Nephron progenitor cell (in vitro differentiated cells): ENCODE measurements around the gene JAG2.

Experiments
- DNase-seq: peaks from one replicate; pipeline ENCODE4 v3.0.0; 2021
- H3K27ac Mint-ChIP-seq: 2 replicates; pipeline ENCODE4 v1.8.0; 2021; ENCODE audit warnings: mild to moderate bottlenecking, moderate library complexity, mixed read lengths
- H3K27me3 Mint-ChIP-seq: 2 replicates; pipeline ENCODE4 v1.8.0; 2021; ENCODE audit warnings: mild to moderate bottlenecking, low read depth, mixed read lengths; ENCODE audit not compliant: poor library complexity
- H3K36me3 Mint-ChIP-seq: 2 replicates; pipeline ENCODE4 v1.8.0; 2021; ENCODE audit warnings: low read depth, mixed read lengths
- H3K4me1 Mint-ChIP-seq: 2 replicates; pipeline ENCODE4 v1.8.0; 2021; ENCODE audit warnings: mixed read lengths
- H3K4me3 Mint-ChIP-seq: 2 replicates; pipeline ENCODE4 v1.8.0; 2021; ENCODE audit warnings: mild to moderate bottlenecking, moderate library complexity, mixed read lengths
- H3K9me3 Mint-ChIP-seq: 2 replicates; pipeline ENCODE4 v1.8.0; 2021; ENCODE audit warnings: mild to moderate bottlenecking, moderate library complexity, mixed read lengths
- CTCF ChIP-seq: fragments of 200-600 bp; sonication (generic); IDR thresholded peaks from 2 replicates; pipeline ENCODE4 v1.5.0; 2021; ENCODE audit warnings: antibody characterized with exemption

The JAG2 gene

GRCh38 chr14:105205673-105206208, 37.2 kb upstream of the JAG2 start:
- H3K4me1 Mint-ChIP-seq = peaks cover 5% of the 10 kb centered on the region
- no peak for TF ChIP-seq CTCF
- DNase-seq = no peak
- H3K27ac Mint-ChIP-seq = no peak overlapping the region
- no peaks in the 10 kb centered on the region for H3K36me3 Mint-ChIP-seq
- no peaks in the 10 kb centered on the region for H3K27me3 Mint-ChIP-seq
- no peak overlapping the region for H3K4me3 Mint-ChIP-seq
- no peaks in the 10 kb centered on the region for H3K9me3 Mint-ChIP-seq

GRCh38 chr14:105204931-105205672, 36.5 kb upstream of the JAG2 start:
- no peak overlapping the region for H3K27ac Mint-ChIP-seq
- H3K36me3 Mint-ChIP-seq = no peaks in the 10 kb centered on the region
- no peaks in the 10 kb centered on the region for H3K9me3 Mint-ChIP-seq
- H3K4me1 Mint-ChIP-seq = peaks cover 5% of the 10 kb centered on the region
- DNase-seq = no peak
- no peaks in the 10 kb centered on the region for H3K27me3 Mint-ChIP-seq
- H3K4me3 Mint-ChIP-seq = no peak overlapping the region
- TF ChIP-seq CTCF = no peak

GRCh38 chr14:105204206-105204930, 35.8 kb upstream of the JAG2 start:
- TF ChIP-seq CTCF = no peak
- Mint-ChIP-seq H3K27ac (no peak overlapping the region), H3K36me3 (no peaks in the 10 kb centered on the region), H3K9me3 (no peaks in the 10 kb centered on the region), H3K4me3 (no peak overlapping the region), H3K4me1 (peaks cover 8% of the 10 kb centered on the region), H3K27me3 (peaks cover 3% of the 10 kb centered on the region)
- no peak for DNase-seq

- H3K27ac Mint-ChIP-seq = no peak overlapping the region
- H3K27me3 Mint-ChIP-seq = peaks cover 8% of the 10 kb centered on the region
- H3K9me3 Mint-ChIP-seq = no peaks in the 10 kb centered on the region
- no peak for TF ChIP-seq CTCF
- H3K4me1 Mint-ChIP-seq = peaks cover 9% of the 10 kb centered on the region
- H3K4me3 Mint-ChIP-seq = no peak overlapping the region
- no peak for DNase-seq
- H3K36me3 Mint-ChIP-seq = no peaks in the 10 kb centered on the region
These were observed 35.1 kb upstream of the JAG2 start for GRCh38 chr14:105203701-105204100.

GRCh38 chr14:105203057-105203531, 34.5 kb upstream of the JAG2 start:
- Mint-ChIP-seq H3K27ac (no peak overlapping the region), H3K4me3 (no peak overlapping the region), H3K36me3 (no peaks in the 10 kb centered on the region), H3K4me1 (peaks cover 9% of the 10 kb centered on the region), H3K27me3 (peaks cover 14% of the 10 kb centered on the region), H3K9me3 (no peaks in the 10 kb centered on the region)
- TF ChIP-seq CTCF = peak; percentile 96
- DNase-seq = peak; percentile 89
